ENCODE results near the gene NUP210L. TPM values are rescaled to one million over a fixed set of nuclear protein-coding genes. Genes with fewer than 3 reads are reported as not detected.
"Not testable (repeated sequence)": the region's sequence is repeated elsewhere in the genome, so short reads cannot be mapped to it uniquely, and the experiment has no call there.

NUP210L gene
- total RNA-seq, 1 donor from 2014 or later: 0.10 TPM

GRCh38 chr1:154171223-154171583, 16.3 kb upstream of the NUP210L start:
- no peak for ATAC-seq
- no peak for DNase-seq (ENCODE audit: low spot score)

- no peak for DNase-seq (ENCODE audit: low spot score)
- no peak for ATAC-seq
Measured at GRCh38 chr1:154170547-154171222, 15.8 kb upstream of the NUP210L start.

- no peak for ATAC-seq
Measured at GRCh38 chr1:154167461-154167860, 12.6 kb upstream of the NUP210L start.

GRCh38 chr1:154166207-154166606, 11.3 kb upstream of the NUP210L start:
- DNase-seq (ENCODE audit: low spot score) (no peak), ATAC-seq (peak; percentile 60)

More at GRCh38 chr1:154167461-154167860, 12.6 kb upstream of the NUP210L start:
- DNase-seq (ENCODE audit: low spot score): no peak

- DNase-seq (ENCODE audit: low spot score): no peak
- no peak for ATAC-seq
Measured at GRCh38 chr1:154159554-154159953, 4.7 kb upstream of the NUP210L start.

- no peak for DNase-seq (ENCODE audit: low spot score)
- no peak for ATAC-seq
Measured at GRCh38 chr1:154158307-154159125, 3.6 kb upstream of the NUP210L start.

GRCh38 chr1:154157520-154158306, 2.8 kb upstream of the NUP210L start:
- DNase-seq (ENCODE audit: low spot score): no peak
- peak; percentile 52 for ATAC-seq

- no peak for DNase-seq (ENCODE audit: low spot score)
- no peak for ATAC-seq
Measured at GRCh38 chr1:154155251-154155650, 378 bp upstream of the NUP210L start.

GRCh38 chr1:154154053-154154452, 820 bp downstream of the NUP210L start:
- ATAC-seq (no peak), DNase-seq (ENCODE audit: low spot score) (no peak)

- DNase-seq (ENCODE audit: low spot score) (no peak), ATAC-seq (peak; percentile 70)
Measured at GRCh38 chr1:154151311-154151710, 3.6 kb downstream of the NUP210L start.

- DNase-seq (ENCODE audit: low spot score) (no peak), ATAC-seq (no peak)
Measured at GRCh38 chr1:154148807-154149206, 6.1 kb downstream of the NUP210L start.

- DNase-seq (ENCODE audit: low spot score); ATAC-seq: not testable (repeated sequence)
Measured at GRCh38 chr1:154147505-154147904, 7.4 kb downstream of the NUP210L start.

GRCh38 chr1:154145986-154146385, 8.9 kb downstream of the NUP210L start:
- ATAC-seq: no peak
- DNase-seq (ENCODE audit: low spot score): no peak

GRCh38 chr1:154142358-154142757, 12.5 kb downstream of the NUP210L start:
- DNase-seq (ENCODE audit: low spot score) (no peak), ATAC-seq (no peak)

- peak; percentile 52 for DNase-seq (ENCODE audit: low spot score)
- ATAC-seq: peak; percentile 90
Measured at GRCh38 chr1:154141240-154141639, 13.6 kb downstream of the NUP210L start.

- ATAC-seq: no peak
Measured at GRCh38 chr1:154137888-154138287, 17.0 kb downstream of the NUP210L start.

GRCh38 chr1:154133256-154133655, 21.6 kb downstream of the NUP210L start:
- DNase-seq (ENCODE audit: low spot score) (no peak), ATAC-seq (no peak)

More at GRCh38 chr1:154137888-154138287, 17.0 kb downstream of the NUP210L start:
- no peak for DNase-seq (ENCODE audit: low spot score)

- ATAC-seq (no peak), DNase-seq (ENCODE audit: low spot score) (no peak)
Measured at GRCh38 chr1:154129391-154129970, 25.4 kb downstream of the NUP210L start.

GRCh38 chr1:154123205-154123604, 31.7 kb downstream of the NUP210L start:
- ATAC-seq; DNase-seq (ENCODE audit: low spot score): not testable (repeated sequence)

- DNase-seq (ENCODE audit: low spot score) (no peak), ATAC-seq (no peak)
Measured at GRCh38 chr1:154117642-154118041, 37.2 kb downstream of the NUP210L start.

GRCh38 chr1:154115180-154115579, 39.7 kb downstream of the NUP210L start:
- DNase-seq (ENCODE audit: low spot score) (no peak), ATAC-seq (peak; percentile 30)

Data from left lobe of liver (tissue), 2 donors.